SU-DHL-6 (cell line): ENCODE results near the gene FRMD4B.

Source experiments
- CTCF ChIP-seq: fragments of 200-600 bp; sonication (generic); IDR thresholded peaks from one replicate; pipeline ENCODE4 v1.5.1; 2017; ENCODE audit warnings: antibody characterized with exemption, mild to moderate bottlenecking, low read length, moderate library complexity; ENCODE audit not compliant: insufficient read depth, poor library complexity, severe bottlenecking
- EZH2phosphoT487 ChIP-seq: fragments of 200-600 bp; sonication (generic), shearing (Covaris generic); conservative IDR thresholded peaks from 2 replicates; pipeline ENCODE4 v1.6.1; 2018; ENCODE audit warnings: mild to moderate bottlenecking, antibody characterized with exemption, low read length, moderate library complexity, mixed read lengths

- TF ChIP-seq CTCF (no peak), EZH2phosphoT487 (no peak)
These were observed 263.5 kb downstream of the FRMD4B start, which contains the start of gene LMOD3 for GRCh38 chr3:69122403-69122802.
